GM12892 (cell line): Measurements from ENCODE around the gene GLE1.

Experiments used
- DNase-seq: peaks from one replicate; pipeline ENCODE4 v3.0.0; 2011; ENCODE audit not compliant: insufficient read length
- FAIRE-seq: peaks from 2 replicates; lab custom pipeline; 2011; peaks lifted over from hg19 to GRCh38; lab: Jason Lieb, UNC
- POLR2A ChIP-seq: IDR thresholded peaks from 2 replicates; pipeline ENCODE4 v1.6.1; 2011; ENCODE audit warnings: low read depth, low read length, control low read depth
- POLR2AphosphoS5 ChIP-seq: IDR thresholded peaks from 2 replicates; pipeline ENCODE4 v1.6.1; 2011; ENCODE audit warnings: low read depth, low read length, control low read depth
- TAF1 ChIP-seq: IDR thresholded peaks from 2 replicates; pipeline ENCODE4 v1.6.1; 2011; ENCODE audit warnings: low read depth, mild to moderate bottlenecking, control low read depth, low read length, borderline replicate concordance

GLE1 gene

GRCh38 chr9:128588581-128589233, 84.2 kb downstream of the GLE1 start:
- TF ChIP-seq POLR2A (no peak), TAF1 (no peak), POLR2AphosphoS5 (no peak)
- DNase-seq: no peak
- no peak for FAIRE-seq
